Raji (cell line): ENCODE data around the gene KIAA0825.

Experiments
- POLR2A ChIP-seq: IDR thresholded peaks from 2 replicates; pipeline ENCODE4 v1.6.1; 2011; ENCODE audit warnings: low read depth, low read length, control low read depth; ENCODE audit not compliant: insufficient read depth

Gene KIAA0825

DNA sequence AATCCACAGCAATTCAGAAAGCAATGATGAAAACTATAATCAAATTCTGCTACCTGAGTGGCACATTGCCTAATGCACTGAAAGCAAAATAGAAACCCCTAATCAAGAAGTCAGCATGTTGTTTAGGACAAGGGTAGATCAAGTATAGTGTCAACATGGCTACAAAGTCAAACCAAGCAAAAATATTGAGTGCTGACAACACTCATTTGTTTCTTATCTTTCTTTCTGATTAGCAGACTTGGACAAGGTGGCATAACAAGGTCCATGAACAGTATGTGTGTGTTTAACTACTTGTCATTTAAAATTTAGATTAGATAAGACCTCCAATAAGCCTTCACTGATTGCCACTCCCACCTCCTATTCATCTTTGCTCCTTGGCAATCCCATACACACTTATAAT is 332.4 kb downstream of the KIAA0825 start:
- no peak for TF ChIP-seq POLR2A

DNA sequence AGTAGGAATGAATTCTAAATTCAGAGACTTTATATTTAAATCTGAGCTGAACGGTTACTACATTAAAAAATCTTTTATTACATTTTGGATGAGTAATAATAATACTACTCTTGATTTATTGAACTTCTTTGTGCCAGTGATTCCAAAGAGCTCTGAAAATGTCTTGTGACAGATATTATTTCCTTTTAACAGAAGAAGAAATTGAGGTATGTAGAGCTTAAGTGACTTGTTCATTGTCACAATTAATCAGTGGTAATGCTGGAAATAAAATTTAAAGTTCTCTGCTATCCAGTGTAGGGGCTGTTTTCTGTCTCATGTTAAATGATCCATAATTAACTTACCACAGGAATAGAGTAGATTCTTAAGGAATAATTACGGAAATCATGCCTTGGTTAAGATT is 335.3 kb downstream of the KIAA0825 start:
- TF ChIP-seq POLR2A, result no peak

DNA sequence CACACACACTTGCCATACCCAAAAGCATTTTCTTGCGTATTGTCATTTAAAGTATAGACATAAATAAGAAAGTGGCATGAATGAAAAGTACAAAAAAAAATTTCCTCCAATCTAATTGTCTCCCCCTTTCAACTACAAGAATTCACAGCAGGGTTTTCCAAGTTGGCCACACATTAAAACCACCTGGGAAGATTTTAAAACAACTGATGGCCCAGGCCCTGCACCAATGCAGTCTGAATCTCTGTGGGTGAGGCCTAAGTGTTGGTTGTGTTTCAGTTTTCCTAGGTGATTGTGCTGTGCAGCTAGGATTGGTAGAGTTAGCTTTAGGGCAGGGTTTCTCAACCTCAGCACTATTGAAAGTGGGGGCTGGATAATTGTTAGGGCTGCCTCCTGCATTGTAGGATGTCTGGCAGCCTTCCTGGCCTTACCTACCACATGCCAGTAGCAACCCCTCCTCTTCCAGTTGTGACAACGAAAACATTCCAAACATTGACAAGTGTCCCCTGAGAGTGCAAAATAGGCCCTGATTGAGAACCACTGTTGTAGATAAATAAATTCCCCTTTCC is 337.1 kb downstream of the KIAA0825 start:
- TF ChIP-seq POLR2A, result no peak

- TF ChIP-seq POLR2A, result no peak
These were observed 341.7 kb downstream of the KIAA0825 start for GRCh38 chr5:94276751-94277150.

DNA sequence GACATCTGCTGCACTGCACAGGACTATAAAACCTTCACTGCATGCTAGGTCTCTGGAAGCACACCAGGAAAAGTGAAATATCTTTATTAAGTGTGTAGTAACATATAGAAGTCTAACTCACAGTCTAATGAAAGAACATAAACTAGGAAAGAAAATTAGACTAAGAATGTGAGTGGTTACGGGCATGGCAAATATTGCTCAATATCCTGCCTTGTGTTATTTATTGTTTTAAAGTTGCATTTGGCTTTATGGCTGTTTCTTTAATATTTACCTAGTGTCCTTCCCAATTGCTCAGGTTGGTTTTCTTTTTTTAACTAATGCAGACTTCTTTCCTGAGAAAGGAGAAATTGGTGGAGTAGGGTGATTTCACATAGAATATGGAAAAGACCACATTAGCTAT is 342.4 kb downstream of the KIAA0825 start:
- no peak for TF ChIP-seq POLR2A

GRCh38 chr5:94274707-94275106 is 343.7 kb downstream of the KIAA0825 start:
- TF ChIP-seq POLR2A, result no peak

GRCh38 chr5:94268226-94268625 is 350.2 kb downstream of the KIAA0825 start:
- TF ChIP-seq POLR2A, result no peak

GRCh38 chr5:94267350-94267899 is 351.0 kb downstream of the KIAA0825 start:
- TF ChIP-seq POLR2A, result no peak

DNA sequence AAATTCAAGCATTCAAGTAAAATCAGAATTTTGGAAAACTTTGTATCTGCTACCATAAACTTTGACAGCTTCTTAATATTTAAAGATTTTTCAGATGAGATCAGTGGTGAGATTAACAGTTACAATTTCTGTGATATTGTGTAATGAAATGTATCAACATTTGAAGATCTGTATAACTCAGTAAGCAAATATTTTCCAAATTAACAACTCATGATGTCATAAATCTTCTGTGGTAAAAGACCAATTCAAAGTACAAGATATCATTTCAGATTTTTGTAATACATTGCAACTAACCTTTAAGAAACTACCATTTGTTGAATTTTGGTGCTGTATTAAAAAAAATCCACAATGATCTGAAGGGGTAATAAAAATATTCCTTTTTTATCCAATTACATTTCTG is 352.2 kb downstream of the KIAA0825 start:
- no peak for TF ChIP-seq POLR2A

- TF ChIP-seq POLR2A, result no peak
These were observed 355.3 kb downstream of the KIAA0825 start for GRCh38 chr5:94263068-94263467.

GRCh38 chr5:94260096-94260495 is 358.3 kb downstream of the KIAA0825 start:
- TF ChIP-seq POLR2A, result no peak

GRCh38 chr5:94254214-94254613 is 364.2 kb downstream of the KIAA0825 start:
- TF ChIP-seq POLR2A, result no peak

GRCh38 chr5:94250985-94251384 is 367.4 kb downstream of the KIAA0825 start:
- no peak for TF ChIP-seq POLR2A

DNA sequence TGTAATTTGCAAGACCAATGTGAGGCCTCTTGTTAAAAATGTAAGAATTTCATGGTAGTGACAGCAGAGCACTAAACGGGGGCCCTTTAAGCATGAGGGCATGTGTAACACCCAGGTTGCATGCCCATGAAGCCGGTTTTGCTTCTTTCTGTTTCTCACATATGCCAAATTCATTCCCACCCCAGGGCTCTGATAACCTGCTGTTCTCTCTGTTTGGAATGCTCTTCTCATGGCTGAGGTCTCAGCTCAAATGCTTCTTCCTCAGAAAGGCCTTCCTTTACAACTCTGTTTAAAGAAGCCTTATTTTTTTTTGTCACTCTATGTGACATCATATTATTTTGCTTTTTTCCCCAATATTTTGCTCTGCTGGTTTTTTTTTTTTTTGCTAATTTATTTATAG is 369.0 kb downstream of the KIAA0825 start:
- TF ChIP-seq POLR2A, result no peak

GRCh38 chr5:94248175-94248875 is 370.1 kb downstream of the KIAA0825 start:
- no peak for TF ChIP-seq POLR2A

- TF ChIP-seq POLR2A, result no peak
These were observed 372.8 kb downstream of the KIAA0825 start for GRCh38 chr5:94245608-94246007.

DNA sequence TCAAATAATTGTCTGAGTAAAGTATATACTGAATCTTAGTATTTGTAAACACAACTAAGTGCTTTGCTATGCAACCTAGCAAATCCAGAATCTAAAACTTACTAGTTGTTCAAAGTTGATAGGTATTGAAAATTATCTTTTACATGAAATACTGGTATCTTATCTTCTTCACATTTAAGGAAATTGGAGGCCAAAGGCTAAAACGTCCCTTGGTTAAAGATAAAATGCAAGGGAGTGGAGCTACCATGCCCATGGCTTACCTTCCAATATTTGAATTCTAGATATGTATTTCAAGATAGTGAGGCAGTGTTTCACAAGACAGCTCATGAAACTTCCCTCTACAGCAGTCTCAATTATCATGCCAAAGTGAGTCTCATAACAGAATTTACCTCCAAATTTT is 373.5 kb downstream of the KIAA0825 start:
- TF ChIP-seq POLR2A, result no peak
